ENCODE measurements around the gene UBE3A.

Gene UBE3A

GRCh38 chr15:25345943-25346342 is 92.9 kb downstream of the UBE3A start:
- no peak for DNase-seq (ENCODE audit: low read depth)
- TF ChIP-seq CTCF (IDR thresholded peaks at IDR 0.05; ENCODE audit: low read depth, low read length, missing control alignments): no peak
- no peak overlapping the region for H3K4me3 ChIP-seq (ENCODE audit: low read depth, low read length)

- H3K4me3 ChIP-seq (ENCODE audit: low read depth, low read length): no peak overlapping the region
- no peak for TF ChIP-seq CTCF (IDR thresholded peaks at IDR 0.05; ENCODE audit: low read depth, low read length, missing control alignments)
- DNase-seq (ENCODE audit: low read depth): no peak
Measured at GRCh38 chr15:25342629-25343028, 96.2 kb downstream of the UBE3A start.

GRCh38 chr15:25339431-25339830 is 99.4 kb downstream of the UBE3A start:
- TF ChIP-seq CTCF (IDR thresholded peaks at IDR 0.05; ENCODE audit: low read depth, low read length, missing control alignments): no peak
- no peak overlapping the region for H3K4me3 ChIP-seq (ENCODE audit: low read depth, low read length)
- no peak for DNase-seq (ENCODE audit: low read depth)

GRCh38 chr15:25335279-25335678 is 103.5 kb downstream of the UBE3A start:
- no peak for DNase-seq (ENCODE audit: low read depth)
- H3K4me3 ChIP-seq (ENCODE audit: low read depth, low read length): no peak overlapping the region
- no peak for TF ChIP-seq CTCF (IDR thresholded peaks at IDR 0.05; ENCODE audit: low read depth, low read length, missing control alignments)

- H3K4me3 ChIP-seq (ENCODE audit: low read depth, low read length): no peak overlapping the region
- no peak for DNase-seq (ENCODE audit: low read depth)
- no peak for TF ChIP-seq CTCF (IDR thresholded peaks at IDR 0.05; ENCODE audit: low read depth, low read length, missing control alignments)
Measured at GRCh38 chr15:25333049-25333448, 105.8 kb downstream of the UBE3A start.

GRCh38 chr15:25332306-25332705 is 106.5 kb downstream of the UBE3A start:
- DNase-seq (ENCODE audit: low read depth): no peak
- no peak for TF ChIP-seq CTCF (IDR thresholded peaks at IDR 0.05; ENCODE audit: low read depth, low read length, missing control alignments)
- no peak overlapping the region for H3K4me3 ChIP-seq (ENCODE audit: low read depth, low read length)

GRCh38 chr15:25331860-25332259 is 107.0 kb downstream of the UBE3A start:
- no peak overlapping the region for H3K4me3 ChIP-seq (ENCODE audit: low read depth, low read length)
- DNase-seq (ENCODE audit: low read depth): no peak
- no peak for TF ChIP-seq CTCF (IDR thresholded peaks at IDR 0.05; ENCODE audit: low read depth, low read length, missing control alignments)
